H1 (cell line): Measurements from ENCODE around the gene CACNA1C. TPM values are rescaled to one million over a fixed set of nuclear protein-coding genes. Genes with fewer than 3 reads are reported as not detected.

Experiments
- CTCF ChIA-PET: fragments of 300-600 bp; sonication (Branson Sonifier 250); formaldehyde crosslinking; loops from one replicate; lab custom pipeline; 2021; ENCODE audit not compliant: partially characterized antibody; lab: Charles Lee
- POLR2A ChIA-PET: fragments of 300-600 bp; sonication (Branson Sonifier 250); formaldehyde crosslinking; loops from one replicate; lab custom pipeline; 2021; ENCODE audit warnings: inconsistent platforms; ENCODE audit not compliant: partially characterized antibody; lab: Charles Lee
- DNase-seq, 2 experiments: peaks; one replicate each; pipeline versions ENCODE4 v3.0.0 to v3.0.0-alpha.2; 2010 to 2022; ENCODE audit warnings: low spot score in 2 of 2, low read depth in 1 of 2, mixed read lengths in 1 of 2
- FAIRE-seq: peaks from 2 replicates; lab custom pipeline; 2011; peaks lifted over from hg19 to GRCh38; lab: Jason Lieb, UNC
- H2AFZ ChIP-seq: 2 replicates; pipeline ENCODE4 v1.8.1; 2012; ENCODE audit warnings: low read length, inconsistent platforms
- H2AK5ac ChIP-seq: 2 replicates; pipeline ENCODE4 v1.6.1; 2013; ENCODE audit warnings: low read depth, low read length
- H2BK120ac ChIP-seq: replicated peaks from 2 replicates; pipeline ENCODE3; 2013; ENCODE audit warnings: low read depth, low read length, inconsistent platforms
- H2BK12ac ChIP-seq: 2 replicates; pipeline ENCODE4 v1.6.1; 2013; ENCODE audit warnings: low read depth, low read length
- H2BK15ac ChIP-seq: 2 replicates; pipeline ENCODE4 v1.6.1; 2013; ENCODE audit warnings: low read length
- H2BK20ac ChIP-seq: 2 replicates; pipeline ENCODE4 v1.6.1; 2013; ENCODE audit warnings: low read length
- H2BK5ac ChIP-seq: 2 replicates; pipeline ENCODE4 v1.6.1; 2013; ENCODE audit warnings: low read depth, low read length
- H3K14ac ChIP-seq: 2 replicates; pipeline ENCODE4 v1.6.1; 2013; ENCODE audit warnings: inconsistent platforms; ENCODE audit not compliant: insufficient read length
- H3K18ac ChIP-seq: 2 replicates; pipeline ENCODE4 v1.6.1; 2013; ENCODE audit warnings: low read length; ENCODE audit errors: extremely low read depth
- H3K23ac ChIP-seq: 2 replicates; pipeline ENCODE4 v1.6.1; 2013; ENCODE audit warnings: inconsistent platforms; ENCODE audit not compliant: insufficient read length
- H3K23me2 ChIP-seq: 2 replicates; pipeline ENCODE4 v1.6.1; 2013; ENCODE audit warnings: low read depth, low read length
- H3K27ac ChIP-seq: 2 replicates; pipeline ENCODE4 v1.6.1; 2011; ENCODE audit warnings: low read depth, low read length, inconsistent platforms
- H3K27me3 ChIP-seq, 4 experiments: replicated peaks in 1 of 4; 1 replicate in 1 of 4; 2 replicates in 3 of 4; pipeline versions ENCODE4 v1.6.1 to v1.8.1; 2011 to 2013; ENCODE audit warnings: low read length in 3 of 4, mild to moderate bottlenecking in 3 of 4, inconsistent platforms in 2 of 4, mixed read lengths in 2 of 4, moderate library complexity in 1 of 4; ENCODE audit not compliant: control insufficient read depth in 3 of 4, insufficient read depth in 3 of 4; ENCODE audit errors: extremely low read depth in 1 of 4
- H3K36me3 ChIP-seq, 4 experiments: 2 replicates each; pipeline versions ENCODE4 v1.6.1 to v1.8.1; 2011 to 2013; ENCODE audit warnings: mild to moderate bottlenecking in 4 of 4, low read length in 3 of 4, moderate library complexity in 2 of 4, control low read depth in 1 of 4, inconsistent platforms in 1 of 4; ENCODE audit not compliant: insufficient read depth in 4 of 4, control insufficient read depth in 2 of 4
- H3K4ac ChIP-seq: replicated peaks from 2 replicates; pipeline ENCODE3; 2013; ENCODE audit warnings: low read length, low read depth, mixed read lengths, inconsistent platforms; ENCODE audit not compliant: insufficient read length
- H3K4me1 ChIP-seq, 4 experiments: replicated peaks in 1 of 4; 1 replicate in 1 of 4; 2 replicates in 3 of 4; pipeline versions ENCODE4 v1.6.1 to v1.8.1; 2011 to 2013; ENCODE audit warnings: low read length in 3 of 4, inconsistent platforms in 2 of 4, mixed read lengths in 1 of 4; ENCODE audit not compliant: insufficient read depth in 4 of 4, control insufficient read depth in 3 of 4
- H3K4me2 ChIP-seq, 2 experiments: 2 replicates each; pipeline versions ENCODE4 v1.6.1 to v1.8.1; 2011 to 2013; ENCODE audit warnings: low read depth in 2 of 2, low read length in 2 of 2, control low read depth in 1 of 2, inconsistent platforms in 1 of 2, mild to moderate bottlenecking in 1 of 2; ENCODE audit not compliant: insufficient read depth in 1 of 2
- H3K4me3 ChIP-seq, 4 experiments: fragments of 200-600, 300-600 bp in 1 of 4; sonication (generic), shearing (Covaris generic), sonication (Bioruptor Twin) in 1 of 4; 2 replicates each; pipeline versions ENCODE4 v1.5.1 to v1.8.1; 2011 to 2016; ENCODE audit warnings: low read length in 4 of 4, low read depth in 3 of 4, control low read depth in 2 of 4, inconsistent platforms in 2 of 4, mild to moderate bottlenecking in 2 of 4, mixed read lengths in 1 of 4, moderate library complexity in 1 of 4; ENCODE audit not compliant: insufficient read depth in 2 of 4; ENCODE audit errors: extremely low read depth in 1 of 4
- H3K56ac ChIP-seq: replicated peaks from 2 replicates; pipeline ENCODE3; 2013; ENCODE audit warnings: low read depth, mild to moderate bottlenecking, mixed read lengths, low read length, inconsistent platforms; ENCODE audit not compliant: insufficient read length
- H3K79me1 ChIP-seq: 2 replicates; pipeline ENCODE4 v1.6.1; 2013; ENCODE audit warnings: low read depth, low read length, control low read depth
- H3K79me2 ChIP-seq, 2 experiments: 2 replicates each; pipeline versions ENCODE4 v1.6.1 to v1.8.1; 2012 to 2013; ENCODE audit warnings: low read length in 2 of 2, mild to moderate bottlenecking in 2 of 2, inconsistent platforms in 1 of 2; ENCODE audit not compliant: insufficient read depth in 2 of 2, control insufficient read depth in 1 of 2
- H3K9ac ChIP-seq, 4 experiments: replicated peaks in 1 of 4; 1 replicate in 1 of 4; 2 replicates in 3 of 4; pipeline versions ENCODE4 v1.6.1 to v1.8.1; 2011 to 2013; ENCODE audit warnings: low read depth in 3 of 4, low read length in 3 of 4, control low read depth in 2 of 4, mild to moderate bottlenecking in 2 of 4, moderate library complexity in 2 of 4, inconsistent platforms in 1 of 4; ENCODE audit errors: extremely low read depth in 1 of 4
- H3K9me3 ChIP-seq, 2 experiments: 2 replicates each; pipeline versions ENCODE4 v1.6.1 to v1.8.1; 2012 to 2013; ENCODE audit warnings: mild to moderate bottlenecking in 2 of 2, moderate library complexity in 2 of 2, control low read depth in 1 of 2, inconsistent platforms in 1 of 2, low read depth in 1 of 2, low read length in 1 of 2, mixed read lengths in 1 of 2; ENCODE audit not compliant: insufficient read depth in 2 of 2
- H4K20me1 ChIP-seq, 2 experiments: replicated peaks in 1 of 2; 2 replicates each; pipeline versions ENCODE3 to v1.8.1; 2011 to 2013; ENCODE audit warnings: inconsistent platforms in 2 of 2, low read length in 2 of 2, mild to moderate bottlenecking in 1 of 2; ENCODE audit not compliant: insufficient read depth in 2 of 2, control insufficient read depth in 1 of 2
- H4K5ac ChIP-seq: 2 replicates; pipeline ENCODE4 v1.6.1; 2013; ENCODE audit warnings: low read length, low read depth, mixed read lengths, inconsistent platforms; ENCODE audit not compliant: insufficient read length
- H4K8ac ChIP-seq: 2 replicates; pipeline ENCODE4 v1.8.0; 2013; ENCODE audit warnings: mild to moderate bottlenecking, moderate library complexity, low read length, inconsistent platforms; ENCODE audit not compliant: insufficient read depth; ENCODE audit errors: extremely low read depth
- H4K91ac ChIP-seq: replicated peaks from 2 replicates; pipeline ENCODE3; 2013; ENCODE audit warnings: low read length, mixed read lengths, inconsistent platforms; ENCODE audit not compliant: insufficient read length
- HDAC2 ChIP-seq, 2 experiments: fragments of 300-600 bp in 1 of 2; sonication (generic) in 1 of 2; IDR thresholded peaks; 2 replicates each; pipeline ENCODE4 v1.6.1; 2011 to 2012; ENCODE audit warnings: low read depth in 2 of 2, low read length in 2 of 2, mild to moderate bottlenecking in 2 of 2, moderate library complexity in 2 of 2, borderline replicate concordance in 1 of 2, inconsistent platforms in 1 of 2
- POU5F1 ChIP-seq: IDR thresholded peaks from 2 replicates; pipeline ENCODE4 v1.6.1; 2011; ENCODE audit warnings: low read depth, mild to moderate bottlenecking, low read length, moderate library complexity
- RNF2 ChIP-seq: fragments of 200-900, 300-1000 bp; sonication (generic); IDR thresholded peaks from 2 replicates; pipeline ENCODE4 v1.7.1; 2016; ENCODE audit warnings: borderline replicate concordance, low read depth, mild to moderate bottlenecking, antibody characterized with exemption, low read length; ENCODE audit not compliant: poor library complexity, severe bottlenecking; ENCODE audit errors: missing control alignments
- WGBS, 2 experiments: shearing (Covaris generic) in 1 of 2; methylation state at CpG; one replicate each; pipeline versions ENCODE4 v1.1.6 to v1.1.7; 2013 to 2015; ENCODE audit warnings: low lambda C conversion rate in 2 of 2, mixed read lengths in 2 of 2, inconsistent platforms in 1 of 2, low coverage in 1 of 2, missing lambda C conversion rate in 1 of 2; ENCODE audit not compliant: insufficient replicate concordance in 2 of 2, insufficient coverage in 1 of 2, insufficient read length in 1 of 2; ENCODE audit errors: extremely low coverage in 1 of 2, missing lambda C conversion rate in 1 of 2; 5-methylcytosine and 5-hydroxymethylcytosine counted together
- polyA plus RNA-seq, 7 experiments: library from polyadenylated mRNA; depleted of rRNA in 3 of 7; stranded (reverse) in 5 of 7; unstranded in 2 of 7; fragments of >200 nt in 5 of 7; fragments of 200-250 nt in 2 of 7; gene quantifications; 1 replicate in 5 of 7; 2 replicates in 1 of 7; 4 replicates in 1 of 7; pipeline versions ENCODE4 v1.2.1 to v1.2.3, GENCODE V29; 2011 to 2013; ENCODE audit warnings: missing spikeins in 2 of 7, mixed read lengths in 2 of 7
- total RNA-seq: library from RNA; stranded (reverse); fragmentation: NEBNext Ultra II Directional; extraction: Animal tissue kit (Norgen Biotek cat#: 25700); gene quantifications from 2 replicates; pipeline ENCODE4 v1.2.1, GENCODE V29; 2021

The CACNA1C gene
- total and polyA plus RNA-seq, 2 of the 8 experiments (the other 6 are each of a cell fraction or from before 2014, with no cell fraction given) = 1.3 TPM

GRCh38 chr12:2341871-2342270, 289.1 kb downstream of the CACNA1C start:
- Histone ChIP-seq H3K18ac (no peak overlapping the region), H3K9ac (no peak overlapping the region), H4K5ac (no peak overlapping the region), H3K4me1 (peaks cover 3 to 12% (median 9%) of the 10 kb centered on the region in 4 experiments), H3K36me3 (no peaks in the 10 kb centered on the region), H3K4ac (no peak overlapping the region), H2AFZ (no peak overlapping the region), H2BK20ac (no peak overlapping the region), H3K56ac (no peak overlapping the region), H3K23ac (no peak overlapping the region), H3K27me3 (no peaks in the 10 kb centered on the region), H2AK5ac (no peak overlapping the region), H3K4me2 (no peak overlapping the region), H4K8ac (peak overlapping the region; percentile 82; the same call in 1 of the 2 replicates), H2BK120ac (no peak overlapping the region), H3K23me2 (no peaks in the 10 kb centered on the region), H4K20me1 (no peaks in the 10 kb centered on the region), H2BK12ac (no peak overlapping the region), H2BK5ac (no peak overlapping the region), H3K14ac (no peak overlapping the region), H3K9me3 (no peaks in the 10 kb centered on the region), H3K27ac (no peak overlapping the region)
- FAIRE-seq = no peak
- WGBS, 2 experiments = 94% methylated on average over 7 of the region's 7 CpGs; no CpG with 5 or more reads in 1 of the 2 experiments
- CTCF ChIA-PET = interaction anchor here (1.1 kb wide), 2 partner anchors 14 to 19 kb away, joined by 3 read pairs; no protein-coding TSS in a partner anchor
- no peak for TF ChIP-seq HDAC2 (IDR thresholded peaks at IDR 0.05; ENCODE audit: borderline replicate concordance in 1 of 2, low read depth in 2 of 2, low read length in 2 of 2)
- TF ChIP-seq POU5F1 = no peak
- no peak for TF ChIP-seq RNF2
- TF ChIP-seq, all 59 proteins: peak for 0
- Histone ChIP-seq H3K4me3 (no peak overlapping the region), H4K91ac (no peak overlapping the region), H3K79me1 (no peaks in the 10 kb centered on the region), H2BK15ac (no peak overlapping the region), H3K79me2 (no peaks in the 10 kb centered on the region)
- POLR2A ChIA-PET = no interaction called here
- DNase-seq = no peak
